Activated CD4-positive, CD25-positive, alpha-beta regulatory T cell treated with anti-CD3 and anti-CD28 coated beads, Interleukin-2, amount 50 U/mL, for 72 hours (primary cell): Measurements from ENCODE around the gene UST.
"Not testable (repeated sequence)": the region's sequence is repeated elsewhere in the genome, so short reads cannot be mapped to it uniquely, and the experiment has no call there.

ENCODE experiments used
- DNase-seq: peaks from one replicate; pipeline ENCODE4 v3.0.0; 2021

UST gene

DNA sequence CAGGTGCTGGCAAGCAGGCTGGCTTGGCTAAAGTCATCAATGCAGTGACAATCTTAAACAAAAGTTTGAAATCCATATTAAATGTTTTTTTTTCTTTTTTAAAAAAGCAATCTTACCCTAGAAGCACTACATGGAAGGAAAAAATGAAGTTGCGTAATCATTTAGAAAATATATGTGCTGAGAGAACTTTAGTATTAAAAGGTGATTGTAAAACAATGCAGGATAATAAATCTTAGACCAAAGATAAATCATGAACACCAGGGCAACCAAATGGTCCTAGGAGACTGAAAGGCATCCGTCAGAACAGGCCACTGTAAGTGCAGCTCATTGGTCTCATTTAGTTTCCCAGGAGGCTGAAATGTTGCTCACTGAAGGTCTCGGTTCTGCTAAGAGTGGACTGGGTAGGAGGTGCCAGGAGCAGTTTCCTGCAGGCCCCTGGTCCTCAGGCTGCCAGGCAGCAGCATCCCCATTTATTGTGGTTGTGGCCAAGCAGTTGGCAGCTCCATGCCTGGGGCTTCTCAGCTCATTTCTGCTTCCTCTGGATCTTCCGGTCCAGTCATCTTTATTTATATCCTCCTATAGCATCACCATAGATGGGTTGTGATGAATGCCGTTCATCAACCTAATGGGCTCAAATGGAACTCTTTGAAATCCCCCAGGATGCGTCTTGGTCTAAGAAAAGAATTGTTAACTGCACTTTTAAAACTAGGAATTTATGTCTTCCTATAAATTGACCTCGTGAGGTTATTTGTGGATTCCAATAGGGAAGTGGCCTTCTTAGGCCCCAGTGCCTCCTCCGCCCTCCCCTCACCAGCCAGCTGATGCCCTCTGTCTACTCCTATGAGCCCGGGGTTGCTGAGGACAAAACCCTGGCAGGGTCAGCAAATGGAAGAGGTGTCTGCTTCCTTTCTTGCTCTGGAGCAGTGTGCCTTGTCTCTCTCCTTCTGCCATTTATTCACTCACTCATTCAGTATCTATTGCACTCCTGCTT lies 269.0 kb downstream of the UST start:
- no peak for DNase-seq

DNA sequence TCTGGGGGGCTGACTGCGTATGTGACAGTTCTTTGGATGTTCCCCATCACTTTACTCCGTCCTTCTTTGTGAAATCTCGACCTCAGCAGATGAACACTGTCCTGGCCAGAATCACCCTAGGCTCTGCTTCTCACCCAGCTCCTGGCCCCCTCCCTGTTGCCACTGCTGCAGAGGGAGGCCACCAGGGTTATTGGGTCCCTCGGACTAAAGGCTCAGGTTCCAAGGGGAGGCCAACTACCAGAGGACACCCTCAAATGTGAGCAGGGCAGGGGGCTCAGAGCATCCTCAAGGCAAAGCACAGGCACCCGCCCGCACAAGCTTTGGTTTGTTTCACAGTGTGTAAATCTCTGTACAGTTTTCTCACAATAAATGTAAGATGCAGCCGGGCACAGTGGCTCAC lies 269.9 kb downstream of the UST start:
- DNase-seq: no peak

DNA sequence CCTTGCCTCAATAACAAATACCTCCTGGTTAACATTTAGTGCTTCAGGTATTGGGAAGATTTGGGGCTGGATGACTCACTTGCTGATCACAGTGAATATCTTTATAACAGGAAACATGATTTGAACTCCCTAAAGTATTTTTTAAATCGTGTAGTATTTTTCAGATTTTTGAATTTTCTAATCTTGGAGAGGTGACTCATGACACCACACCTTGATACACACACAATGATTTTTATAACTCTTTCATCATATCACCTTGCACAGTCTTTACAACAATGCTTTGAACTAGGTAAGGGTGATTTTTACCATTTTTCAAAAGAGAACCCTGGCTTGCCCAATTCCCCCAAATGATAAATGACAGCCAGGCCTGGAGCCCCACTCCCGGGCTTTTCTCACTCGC lies 273.5 kb downstream of the UST start:
- DNase-seq: no peak

DNA sequence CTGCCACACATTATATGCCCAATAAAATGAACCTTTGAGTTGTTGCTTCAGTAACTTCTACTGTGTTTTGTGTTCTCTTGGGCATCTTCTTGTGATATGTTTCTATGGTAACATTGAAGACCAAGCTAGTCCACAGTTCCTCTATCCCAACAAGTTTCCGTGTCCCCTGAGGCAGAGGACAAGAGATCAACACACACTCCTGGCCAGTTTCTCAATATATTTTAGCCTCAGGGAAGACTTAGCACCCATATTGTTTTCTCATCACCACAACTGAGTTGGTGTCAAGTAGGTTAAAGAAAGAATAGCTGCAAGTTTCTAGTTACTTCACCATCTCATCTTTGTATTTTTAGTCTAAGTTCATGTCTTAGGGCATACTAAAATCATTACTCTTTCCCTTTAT lies 277.5 kb downstream of the UST start:
- DNase-seq: no peak

DNA sequence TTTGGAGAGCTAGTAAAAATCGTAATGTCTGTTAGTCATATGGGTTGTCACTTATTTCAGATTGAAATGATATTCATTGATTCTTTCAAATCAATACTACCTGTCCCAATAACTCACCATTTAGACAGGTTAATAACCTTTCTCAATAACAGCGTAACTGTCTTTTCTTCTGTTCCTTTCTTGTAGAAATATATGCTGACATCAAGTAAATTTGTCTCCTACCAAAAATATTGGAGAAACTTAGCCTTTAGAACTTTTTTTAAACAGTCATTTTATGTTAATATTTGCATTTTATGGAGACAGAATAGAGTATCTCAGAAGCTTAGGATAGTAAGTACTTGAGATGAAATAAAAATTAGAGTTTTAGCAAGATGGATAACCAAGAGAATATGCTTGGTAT lies 278.2 kb downstream of the UST start:
- no peak for DNase-seq

DNA sequence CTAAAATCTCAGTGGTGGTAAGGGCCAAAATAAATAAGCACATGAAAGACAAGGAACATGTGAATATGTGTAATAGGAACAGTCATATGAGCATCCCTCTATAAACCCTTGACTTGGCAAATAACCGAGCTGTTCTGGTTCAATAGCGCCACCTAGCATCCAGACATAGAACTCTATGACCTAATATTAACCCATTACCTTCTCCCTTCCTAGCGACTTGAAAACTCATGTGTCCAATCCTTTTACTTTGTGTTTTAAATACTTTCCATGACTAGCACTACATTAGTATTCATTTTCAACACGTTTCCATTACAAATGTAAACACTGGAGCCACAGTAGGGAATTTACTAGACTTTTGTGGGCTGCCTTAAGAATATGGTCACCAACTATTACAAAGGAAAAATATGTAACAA lies 279.7 kb downstream of the UST start:
- DNase-seq: no peak

DNA sequence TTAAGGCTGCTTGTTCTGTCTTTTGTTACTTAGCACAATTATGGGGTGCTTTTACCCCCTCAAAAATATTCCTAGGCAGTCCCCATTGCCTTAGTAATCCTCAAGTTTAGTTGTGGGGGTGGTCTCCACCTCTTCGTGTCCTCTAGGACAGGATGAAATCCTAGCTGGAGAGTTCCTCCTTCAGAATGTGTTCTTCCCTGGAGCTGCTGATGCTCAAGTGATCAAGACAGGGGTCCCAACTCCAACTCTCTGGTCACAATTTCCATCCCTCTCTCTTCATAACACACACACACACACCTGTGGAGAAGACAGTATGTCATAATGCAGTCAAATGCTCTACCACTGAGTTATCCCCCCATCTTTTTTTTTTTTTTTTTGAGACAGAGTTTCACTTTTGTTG lies 280.7 kb downstream of the UST start:
- no peak for DNase-seq

DNA sequence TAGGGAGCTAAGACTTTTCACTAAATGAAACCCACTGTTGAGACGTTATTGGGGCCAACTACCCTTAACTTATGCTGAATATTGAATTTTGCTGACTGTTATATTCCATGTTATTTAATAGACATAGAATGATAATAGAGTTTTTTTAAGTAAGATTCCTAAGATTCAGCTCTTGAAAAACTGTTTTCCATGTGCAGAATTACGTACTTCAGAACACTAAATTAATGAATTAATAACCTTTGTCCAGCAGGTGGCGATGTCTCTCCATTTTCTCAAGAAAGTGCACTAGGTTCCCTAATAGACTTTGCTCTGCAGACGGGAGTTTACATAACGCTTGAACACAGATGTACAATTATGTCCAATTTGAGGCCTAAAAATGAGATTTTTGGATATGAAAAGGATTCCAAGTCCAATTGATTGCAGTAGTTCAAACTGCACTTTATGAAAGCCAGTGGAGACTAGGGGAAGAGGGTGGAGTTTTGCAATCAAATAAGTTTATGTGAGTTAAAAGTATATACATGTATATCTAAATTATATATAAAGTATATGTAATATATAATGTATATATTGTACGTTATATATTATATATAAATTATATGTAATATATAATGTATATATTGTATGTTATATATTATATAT lies 282.1 kb downstream of the UST start:
- DNase-seq: peak; percentile 61

DNA sequence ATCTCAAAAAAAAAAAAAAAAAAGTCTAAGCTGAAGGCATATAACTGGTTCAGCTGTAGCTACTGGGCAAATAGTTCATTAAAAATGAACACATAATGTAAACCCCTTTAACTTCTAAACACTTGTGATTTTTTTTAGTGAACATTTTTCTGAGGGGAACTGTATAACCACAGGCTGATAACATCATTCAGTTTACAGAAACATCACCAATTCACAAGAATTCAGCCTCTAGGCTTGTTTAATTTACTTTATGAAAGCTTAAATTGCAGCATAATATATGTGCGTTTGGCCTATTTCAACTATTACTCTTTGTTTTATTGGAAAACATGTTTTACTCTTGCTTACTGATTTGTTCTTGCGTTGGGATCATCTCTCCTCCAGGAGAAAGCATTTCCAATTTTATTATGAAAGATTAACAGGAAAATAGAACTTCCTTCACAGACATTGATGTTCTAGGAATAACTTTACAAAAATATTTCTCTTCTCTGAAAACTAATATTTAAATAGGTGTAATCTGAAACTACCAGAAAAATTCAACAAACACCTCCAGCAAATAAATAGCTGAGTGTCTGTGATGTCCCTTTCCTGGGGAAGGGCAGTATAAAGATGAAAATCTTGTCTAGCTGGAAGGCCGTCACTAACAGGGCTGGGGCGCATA lies 284.5 kb downstream of the UST start:
- DNase-seq: no peak

DNA sequence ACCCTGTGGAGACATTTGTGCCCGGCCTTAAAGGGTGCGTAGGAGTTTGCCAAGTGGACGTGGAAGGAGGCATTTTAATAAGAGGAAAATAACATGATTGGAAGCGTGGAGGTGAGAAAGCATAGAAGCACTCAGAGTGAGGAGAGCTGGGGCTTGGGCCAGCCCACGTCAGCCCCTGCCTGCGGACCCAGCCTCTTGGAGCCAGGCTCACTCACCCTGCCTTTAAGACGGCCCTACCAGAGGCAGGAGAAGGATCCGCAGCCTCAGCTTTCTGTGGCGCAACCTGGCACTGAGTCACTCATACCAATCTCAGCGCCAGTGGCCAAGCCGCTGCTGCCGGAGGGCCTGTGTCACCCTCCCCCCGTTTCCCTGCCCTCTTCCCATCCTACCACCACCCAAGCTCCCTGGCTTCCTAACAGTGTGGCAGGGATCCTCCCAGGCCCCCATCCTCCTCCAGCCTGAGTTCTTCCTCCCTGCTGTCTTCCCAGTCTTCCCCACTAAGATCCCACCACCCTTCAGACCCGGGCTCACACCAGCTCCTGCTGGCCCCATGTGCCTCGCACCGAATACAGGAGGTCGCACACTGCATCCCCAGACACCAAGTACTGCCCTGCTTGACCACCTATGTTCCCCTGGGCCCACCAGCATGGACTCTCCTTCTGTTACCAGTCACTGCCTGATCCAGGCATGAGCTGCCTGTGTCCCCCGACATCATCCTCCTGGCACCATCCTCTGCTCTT lies 285.2 kb downstream of the UST start:
- peak; percentile 58 for DNase-seq

DNA sequence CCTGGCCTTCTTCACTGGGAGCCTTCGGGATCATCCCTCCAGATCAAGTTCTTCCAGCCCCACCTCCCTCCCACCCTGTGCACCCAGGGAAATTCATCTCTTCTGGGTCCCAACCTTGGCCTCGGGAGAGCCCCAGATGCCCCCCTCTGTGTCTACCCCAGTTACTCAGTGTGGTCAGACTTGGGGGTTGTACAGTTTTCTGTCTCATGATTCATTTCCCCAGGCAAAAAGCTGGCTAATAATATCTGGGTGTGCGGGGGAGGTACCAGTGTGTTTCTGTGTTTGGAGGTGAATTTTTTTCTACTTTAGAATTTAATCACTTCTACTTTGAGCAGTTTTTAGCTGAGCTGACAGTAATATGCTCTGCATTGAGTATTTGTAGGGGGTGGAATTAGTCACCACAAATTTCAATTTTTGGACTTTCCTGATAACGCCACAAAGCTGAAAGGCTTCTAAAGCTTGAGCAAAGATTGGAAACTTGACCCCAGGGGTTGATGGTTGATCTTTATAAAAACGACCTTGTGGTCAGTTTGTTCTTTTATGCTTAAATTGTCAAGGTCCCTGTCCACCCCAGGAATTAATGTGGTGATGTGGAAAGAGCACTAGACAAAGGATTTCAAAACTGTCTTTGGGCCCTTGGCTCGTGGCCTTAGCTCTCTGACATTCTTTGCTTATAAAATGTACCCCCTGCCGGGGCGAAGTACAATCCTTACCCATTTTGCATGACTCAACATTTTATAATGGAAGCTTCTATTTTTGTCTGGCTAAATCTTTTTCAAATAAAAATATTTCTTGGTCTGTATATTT lies 286.0 kb downstream of the UST start:
- peak; percentile 54 for DNase-seq

DNA sequence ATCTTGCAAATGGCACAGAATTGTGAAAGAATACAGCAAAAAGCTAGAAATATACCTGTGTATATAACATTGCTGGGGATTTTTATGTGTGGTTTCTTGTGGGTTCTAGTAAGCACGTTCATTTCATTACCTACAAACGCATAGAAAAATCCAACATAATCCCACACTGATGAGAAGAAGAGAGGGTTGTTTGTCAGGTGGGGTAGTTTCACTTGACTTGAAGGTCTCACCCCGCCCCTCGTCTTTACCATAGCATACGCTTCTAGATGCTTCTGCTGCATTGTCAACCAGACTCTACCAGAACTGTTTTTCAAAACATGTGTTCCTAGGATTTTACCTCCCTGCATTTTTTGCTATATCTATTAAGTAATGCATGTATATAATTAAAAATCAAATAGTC lies 286.6 kb downstream of the UST start:
- no peak for DNase-seq

DNA sequence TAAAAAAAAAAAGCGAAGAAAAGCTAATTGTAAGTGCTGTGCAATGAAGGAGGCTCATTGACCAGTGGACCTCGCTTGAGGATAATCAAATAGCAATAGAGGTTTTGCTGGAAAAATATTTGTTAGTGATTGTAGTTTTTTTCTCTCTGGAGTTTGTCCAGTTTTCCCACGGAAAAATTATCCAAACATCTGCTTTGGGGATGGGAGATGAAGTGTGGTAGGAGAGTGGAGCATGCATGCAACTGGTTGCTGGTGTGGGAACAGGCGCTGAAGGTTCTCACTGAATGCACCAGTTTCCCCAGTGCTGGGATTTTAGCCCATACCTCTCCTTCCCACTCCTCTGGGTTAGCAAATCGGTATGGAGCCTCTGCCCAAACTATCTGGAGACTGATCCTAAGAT lies 288.9 kb downstream of the UST start:
- DNase-seq: no peak

DNA sequence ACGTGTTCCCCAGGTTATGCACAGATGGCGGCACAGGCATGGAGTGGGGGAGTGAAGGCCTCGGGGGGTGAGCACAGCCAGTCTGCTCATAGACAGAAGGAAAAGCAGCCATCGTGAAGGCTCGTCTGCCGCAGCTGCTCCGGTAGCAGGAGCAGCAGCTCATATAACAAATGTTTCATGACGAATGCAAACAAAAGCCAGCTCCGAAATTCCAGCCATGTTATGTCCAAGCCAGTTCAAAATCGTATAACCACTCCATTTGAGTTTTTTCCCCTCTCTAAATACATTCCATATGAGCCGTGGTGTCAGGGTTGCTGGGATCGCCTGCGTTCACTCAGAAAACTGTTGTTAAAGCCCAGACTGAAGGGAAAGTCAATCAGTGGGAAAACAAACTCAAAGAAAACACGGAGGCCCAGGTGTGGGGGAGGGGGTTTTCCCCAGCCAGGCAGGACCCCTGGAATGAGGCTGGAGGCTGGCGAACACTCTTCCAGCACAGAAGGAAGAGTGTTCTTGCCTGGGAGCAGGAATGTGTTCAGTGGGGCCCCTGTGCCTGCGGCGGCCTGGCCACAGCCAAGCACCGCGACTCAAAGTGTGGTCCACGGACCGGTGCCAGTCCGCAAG lies 290.3 kb downstream of the UST start:
- DNase-seq: no peak

DNA sequence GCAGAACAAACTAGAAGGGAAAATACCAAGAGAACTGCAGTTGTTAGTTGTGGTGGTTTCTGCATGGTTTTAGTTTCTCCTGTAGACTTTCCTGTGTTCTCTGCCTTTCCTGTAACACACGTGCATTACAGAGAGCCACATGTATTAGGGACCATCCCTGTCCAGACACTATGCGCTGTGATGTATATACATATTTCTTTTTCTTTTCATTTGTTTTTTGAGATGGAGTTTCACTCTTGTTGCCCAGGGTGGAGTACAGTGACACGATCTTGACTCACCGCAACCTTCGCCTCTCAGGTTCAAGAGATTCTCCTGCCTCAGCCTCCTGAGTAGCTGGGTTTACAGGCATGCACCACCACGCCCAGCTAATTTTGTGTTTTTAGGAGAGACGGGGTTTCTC lies 292.2 kb downstream of the UST start:
- not testable (repeated sequence) for DNase-seq

DNA sequence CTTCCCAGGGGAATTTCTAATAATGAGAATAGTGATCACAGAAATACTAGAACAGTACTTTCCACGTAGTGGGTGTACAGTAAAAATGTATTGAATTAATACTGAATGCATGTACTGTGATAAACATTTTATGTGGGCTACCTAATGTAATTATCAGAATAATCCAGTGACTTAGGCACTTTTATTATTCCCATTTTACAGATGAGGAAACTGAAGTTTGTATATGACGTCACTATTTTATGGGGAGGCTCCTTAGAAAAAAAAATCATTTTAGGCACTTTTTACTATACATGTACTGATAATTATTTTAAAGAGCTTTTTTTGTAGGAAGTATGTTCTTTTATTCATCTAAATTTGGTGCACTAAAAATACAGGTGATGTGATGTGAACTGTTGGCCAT lies 295.1 kb downstream of the UST start:
- no peak for DNase-seq

DNA sequence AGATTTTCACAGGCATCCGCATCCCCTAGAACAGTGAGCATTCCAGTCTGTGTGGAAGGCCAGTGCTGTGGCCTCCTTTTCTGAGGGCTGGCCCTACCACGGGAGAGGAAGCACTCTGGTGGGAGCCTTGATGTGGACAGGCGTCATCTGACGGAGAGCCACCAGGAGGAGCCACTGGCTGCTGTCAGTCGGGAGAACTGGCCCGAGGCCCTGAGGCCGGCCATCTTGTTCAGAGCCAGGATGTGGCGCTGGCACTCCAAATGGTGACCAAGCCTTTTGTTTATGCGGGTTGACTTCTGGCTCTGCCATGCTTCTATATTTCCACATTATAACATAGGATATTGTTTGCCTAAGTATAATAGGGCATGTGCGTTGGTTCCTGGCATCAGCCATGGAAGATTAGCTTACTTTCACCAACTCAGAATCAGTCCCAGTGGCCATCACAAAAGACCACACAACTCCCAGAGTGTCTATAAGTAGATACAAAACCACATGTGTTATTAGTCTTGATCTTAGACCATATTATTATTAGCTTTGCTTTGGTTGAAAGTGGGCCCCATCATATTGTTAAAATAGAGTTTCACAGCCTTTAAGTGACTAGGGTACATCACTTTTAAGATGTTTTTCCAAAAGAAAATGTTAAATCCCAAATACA lies 296.8 kb downstream of the UST start:
- DNase-seq: peak; percentile 47

DNA sequence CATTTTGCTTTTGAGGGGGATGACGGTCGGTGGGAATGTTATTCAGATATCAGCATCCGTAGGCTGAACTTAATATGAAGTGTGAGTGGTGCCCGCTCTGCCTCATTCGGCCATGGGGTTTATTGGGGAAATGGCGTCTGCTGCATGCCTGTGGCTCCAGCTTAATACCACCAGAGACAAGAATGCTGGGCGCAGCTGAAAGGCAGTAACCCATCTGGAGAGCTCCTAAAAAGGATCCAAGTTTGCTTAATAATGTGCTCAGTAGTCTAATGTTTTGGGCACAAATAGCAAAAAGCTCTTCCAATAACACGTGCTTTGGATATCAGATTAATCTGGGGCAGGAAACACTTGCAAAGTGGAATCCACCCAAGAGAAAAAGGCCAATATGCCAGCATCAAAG lies 297.7 kb downstream of the UST start:
- DNase-seq: no peak

DNA sequence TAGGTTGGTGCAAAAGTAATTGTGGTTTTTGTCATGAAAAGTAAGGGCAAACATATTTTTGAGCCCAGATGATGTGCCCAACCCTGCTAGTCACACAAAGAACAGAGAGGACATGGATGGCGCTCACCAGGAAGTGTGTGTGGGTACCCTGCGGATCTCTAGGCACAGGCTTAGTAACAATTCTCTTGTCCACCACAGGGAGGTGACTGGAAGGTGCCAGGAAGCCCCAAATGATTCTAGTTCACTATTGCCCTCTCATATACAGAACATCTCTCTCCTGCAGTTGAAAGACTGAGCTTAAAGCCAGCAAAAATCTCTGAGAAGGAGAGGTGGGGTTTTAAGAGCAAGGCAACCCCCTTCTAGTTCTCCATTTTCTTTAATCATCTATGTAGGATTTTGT lies 298.6 kb downstream of the UST start:
- DNase-seq: no peak

DNA sequence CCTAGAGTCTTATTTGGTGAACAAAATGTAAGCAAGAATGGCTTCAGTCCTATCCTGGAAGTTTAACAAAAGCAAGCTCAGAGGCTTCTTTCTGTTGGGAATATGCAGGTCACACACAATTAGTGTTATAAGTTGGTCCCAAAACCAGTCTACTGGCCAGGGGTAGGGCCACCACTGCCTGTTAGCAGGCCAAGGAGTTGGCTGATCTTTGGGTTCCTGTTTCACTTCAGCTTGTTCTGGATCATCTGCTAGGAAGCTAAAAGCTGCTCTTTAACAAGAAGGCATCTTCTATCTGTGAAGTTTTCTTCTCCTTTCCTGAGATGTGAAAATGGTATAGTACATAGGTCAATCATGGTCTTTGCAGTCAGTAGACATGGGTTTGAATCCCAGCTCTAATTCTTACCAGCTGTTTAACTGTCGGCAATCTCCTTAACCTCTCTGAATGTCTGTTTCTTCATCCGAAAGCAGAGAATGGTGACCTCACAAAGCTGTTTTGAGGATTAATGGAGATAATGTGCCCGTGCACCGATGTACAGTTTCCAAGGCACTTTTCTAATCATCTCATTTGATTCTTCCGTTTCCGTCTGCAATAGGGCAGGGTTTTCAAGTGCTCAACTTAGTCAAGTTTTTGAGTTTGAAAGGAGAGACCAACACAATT lies 299.5 kb downstream of the UST start:
- DNase-seq: no peak

DNA sequence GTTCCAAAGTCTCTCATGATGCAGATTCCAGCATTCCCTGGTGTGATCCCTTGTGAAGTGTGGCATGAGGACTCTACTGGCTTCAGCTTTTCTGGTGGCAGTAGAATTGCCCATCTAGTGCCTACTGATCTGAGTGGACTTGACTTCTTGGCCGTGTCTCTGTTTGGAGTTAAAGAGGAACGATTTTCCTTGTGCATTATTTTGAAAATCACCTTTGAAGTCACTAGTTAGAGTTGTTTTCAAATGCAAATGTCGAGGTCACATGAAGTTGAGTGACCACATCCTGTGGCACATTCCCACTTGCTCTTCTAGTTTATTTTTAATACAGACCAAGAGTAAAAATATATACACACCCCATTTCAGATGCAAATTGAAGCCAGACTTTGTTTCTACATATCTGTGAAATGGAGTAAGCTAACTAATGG lies 300.0 kb downstream of the UST start:
- DNase-seq: no peak
